HG02642 (cell line): ENCODE measurements around the gene SYNDIG1L.
A peak's percentile ranks its signal among the peaks of the same experiment; 100 is the strongest.
"Not testable (repeated sequence)": the region's sequence is repeated elsewhere in the genome, so short reads cannot be mapped to it uniquely, and the experiment has no call there.

Experiments
- ATAC-seq: cut with Tn5 transposase; IDR thresholded peaks from one replicate; pipeline ENCODE4 v1.9.1; 2021; ENCODE audit warnings: mild to moderate bottlenecking; ENCODE audit not compliant: unreplicated experiment, poor library complexity

SYNDIG1L gene

GRCh38 chr14:74404435-74404834 lies 21.6 kb downstream of the SYNDIG1L start:
- ATAC-seq, result no peak

- no peak for ATAC-seq
Observed at GRCh38 chr14:74403619-74404417, 22.2 kb downstream of the SYNDIG1L start.

GRCh38 chr14:74402401-74403251 lies 23.4 kb downstream of the SYNDIG1L start:
- ATAC-seq, result no peak

GRCh38 chr14:74401504-74402241 lies 24.3 kb downstream of the SYNDIG1L start:
- ATAC-seq, result peak; percentile 73

GRCh38 chr14:74400919-74401503 lies 25.0 kb downstream of the SYNDIG1L start:
- no peak for ATAC-seq

- ATAC-seq, result no peak
Observed at GRCh38 chr14:74400031-74400685, 25.9 kb downstream of the SYNDIG1L start.

GRCh38 chr14:74395094-74395493 lies 30.9 kb downstream of the SYNDIG1L start:
- ATAC-seq, result no peak

- ATAC-seq, result no peak
Observed at GRCh38 chr14:74394549-74394948, 31.5 kb downstream of the SYNDIG1L start.

- no peak for ATAC-seq
Observed at GRCh38 chr14:74392616-74393570, 33.1 kb downstream of the SYNDIG1L start.

- no peak for ATAC-seq
Observed at GRCh38 chr14:74391479-74391878, 34.5 kb downstream of the SYNDIG1L start.

GRCh38 chr14:74390505-74390904 lies 35.5 kb downstream of the SYNDIG1L start:
- not testable (repeated sequence) for ATAC-seq

GRCh38 chr14:74389980-74390379 lies 36.0 kb downstream of the SYNDIG1L start:
- ATAC-seq, result no peak

GRCh38 chr14:74382231-74382630 lies 43.8 kb downstream of the SYNDIG1L start:
- no peak for ATAC-seq

- not testable (repeated sequence) for ATAC-seq
Observed at GRCh38 chr14:74381571-74381970, 44.4 kb downstream of the SYNDIG1L start.

GRCh38 chr14:74380845-74381244 lies 45.2 kb downstream of the SYNDIG1L start:
- no peak for ATAC-seq

- no peak for ATAC-seq
Observed at GRCh38 chr14:74380172-74380571, 45.8 kb downstream of the SYNDIG1L start.

GRCh38 chr14:74377976-74378690 lies 47.9 kb downstream of the SYNDIG1L start:
- no peak for ATAC-seq

- ATAC-seq, result no peak
Observed at GRCh38 chr14:74368441-74368840, 57.6 kb downstream of the SYNDIG1L start.
